D341Med (cell line): ENCODE data around the gene RTP5.
A peak's percentile ranks its signal among the peaks of the same experiment; 100 is the strongest.
"Not testable (repeated sequence)": the region's sequence is repeated elsewhere in the genome, so short reads cannot be mapped to it uniquely, and the experiment has no call there.

Source experiments
- DNase-seq: peaks from one replicate; pipeline ENCODE4 v3.0.0; 2012; ENCODE audit warnings: low spot score

RTP5 gene

GRCh38 chr2:241902357-241902991 is 32.9 kb downstream of the RTP5 start:
- DNase-seq = peak; percentile 26

GRCh38 chr2:241903121-241904010 is 33.8 kb downstream of the RTP5 start:
- peak; percentile 65 for DNase-seq

GRCh38 chr2:241904011-241904718 is 34.6 kb downstream of the RTP5 start:
- peak; percentile 27 for DNase-seq

DNA sequence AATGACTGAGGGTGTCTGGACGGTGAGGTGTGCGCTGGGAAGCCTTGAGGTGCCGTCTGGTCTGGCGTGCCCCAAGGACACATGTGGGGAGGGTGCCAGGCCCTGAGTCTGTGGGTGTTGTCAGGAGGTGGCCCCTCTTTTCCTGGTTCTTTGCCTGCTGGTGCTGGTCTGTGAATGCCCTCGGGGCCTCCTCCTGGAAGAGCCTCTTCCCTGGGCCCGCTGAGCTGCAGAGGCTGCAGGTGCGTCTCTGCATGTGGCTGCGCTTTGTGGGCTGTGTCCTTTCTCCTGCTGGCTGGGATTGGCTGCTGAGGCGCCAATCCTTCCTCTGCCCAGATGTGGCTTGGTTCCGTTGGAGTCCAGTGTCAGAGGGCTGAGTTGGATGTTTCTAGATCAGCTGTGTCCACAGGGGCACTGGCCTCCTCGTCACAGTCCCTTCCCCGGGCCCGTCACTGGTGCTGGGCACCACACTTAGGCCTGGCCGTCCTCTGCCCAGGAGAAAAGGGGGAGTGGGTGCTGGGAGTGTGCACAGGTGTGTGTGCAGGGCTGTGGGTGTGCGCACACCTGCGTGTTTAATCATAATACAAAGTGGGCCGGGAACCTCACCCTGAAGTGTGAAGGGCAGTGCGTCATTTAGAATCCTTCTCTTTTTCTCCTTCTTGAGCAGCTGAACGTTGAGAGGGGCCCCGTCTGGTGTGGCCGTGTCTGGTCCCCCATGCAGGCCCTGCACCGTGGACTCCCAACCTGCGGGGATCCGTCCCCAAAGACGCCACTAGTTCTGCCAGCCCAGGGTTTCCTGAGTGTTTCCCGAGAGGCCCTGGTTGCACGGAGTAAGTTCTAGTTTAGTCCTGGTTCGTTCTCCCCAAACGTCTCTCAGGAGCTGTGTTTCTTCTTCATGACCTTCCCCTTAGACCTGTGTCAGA is 35.5 kb downstream of the RTP5 start:
- DNase-seq = peak; percentile 21

- DNase-seq = peak; percentile 12
These were observed 36.3 kb downstream of the RTP5 start for GRCh38 chr2:241905716-241906377.

DNA sequence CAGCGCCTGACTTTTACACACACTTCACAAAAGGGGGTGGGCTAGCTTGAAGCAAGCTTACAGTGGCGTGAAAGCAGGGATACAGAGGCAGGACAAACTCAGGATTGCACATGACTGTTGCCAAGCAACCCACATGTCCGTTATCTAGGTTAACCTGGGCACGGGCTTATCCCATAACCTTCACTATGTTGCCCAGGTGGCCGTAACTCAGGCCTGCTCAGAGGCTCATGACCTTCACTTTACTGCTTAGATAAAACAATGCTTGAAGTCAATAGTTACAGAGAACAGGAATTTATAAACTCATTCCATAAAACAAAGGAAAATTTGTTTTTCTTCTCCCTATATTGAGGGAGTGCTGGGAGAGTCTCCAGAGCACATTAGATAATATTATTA is 36.8 kb downstream of the RTP5 start:
- DNase-seq = not testable (repeated sequence)

GRCh38 chr2:241906826-241907570 is 37.5 kb downstream of the RTP5 start:
- no peak for DNase-seq

DNA sequence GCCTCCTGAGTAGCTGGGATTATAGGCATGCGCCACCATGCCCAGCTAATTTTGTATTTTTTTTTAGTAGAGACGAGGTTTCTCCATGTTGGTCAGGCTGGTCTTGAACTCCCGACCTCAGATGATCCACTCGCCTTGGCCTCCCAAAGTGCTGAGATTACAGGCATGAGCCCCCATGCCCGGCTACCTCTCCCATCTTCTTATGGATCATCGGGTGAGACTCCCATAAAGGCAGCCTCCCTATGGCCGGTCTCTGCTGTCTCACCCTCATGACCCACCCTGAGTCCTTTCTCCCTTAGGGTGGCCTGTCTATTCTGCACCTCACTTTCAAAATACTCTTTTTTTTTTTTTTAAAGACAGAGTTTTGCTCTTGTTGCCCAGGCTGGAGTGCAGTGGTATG is 38.3 kb downstream of the RTP5 start:
- not testable (repeated sequence) for DNase-seq

- peak; percentile 6 for DNase-seq
These were observed 39.3 kb downstream of the RTP5 start for GRCh38 chr2:241908686-241909420.

DNA sequence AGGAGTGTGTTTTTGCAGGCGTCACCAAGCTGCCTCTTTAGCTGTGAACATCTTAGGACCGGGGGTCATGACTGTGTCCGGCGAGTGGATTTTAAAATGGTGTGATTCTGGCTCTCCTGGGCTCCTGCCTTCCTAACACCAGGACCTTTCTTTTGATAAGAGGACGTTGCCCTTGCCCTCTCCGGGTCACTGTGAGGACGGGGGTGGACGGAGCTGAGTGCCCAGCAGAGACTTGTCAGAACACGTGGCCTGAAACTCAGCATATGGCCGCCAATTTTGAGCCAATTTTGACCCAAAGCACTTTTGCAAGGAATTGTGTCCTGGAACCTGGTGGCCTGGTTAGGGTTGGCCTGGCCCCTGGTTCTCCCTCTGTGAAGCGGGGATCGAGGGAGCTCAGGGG is 40.2 kb downstream of the RTP5 start:
- peak; percentile 7 for DNase-seq

GRCh38 chr2:241910604-241911520 is 41.3 kb downstream of the RTP5 start:
- no peak for DNase-seq

DNA sequence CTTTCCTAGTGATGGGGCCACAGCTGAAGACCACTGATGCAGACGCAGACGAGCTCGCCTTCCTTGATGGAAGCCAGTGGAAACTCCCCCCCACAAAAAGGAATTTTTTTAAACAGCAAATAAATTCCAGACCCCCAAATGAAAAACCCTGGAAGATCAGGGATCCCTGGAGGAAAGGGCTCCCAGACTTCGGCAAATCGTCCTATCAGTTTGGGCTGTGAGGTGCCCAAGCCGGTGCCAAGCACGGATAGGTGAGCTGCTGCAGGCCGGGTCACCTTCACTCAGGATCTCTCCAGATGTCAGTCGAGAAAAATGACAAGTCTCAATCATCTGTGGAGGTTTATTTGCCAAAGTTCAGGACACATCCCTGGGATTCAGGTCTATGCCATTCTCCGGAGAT is 42.0 kb downstream of the RTP5 start:
- no peak for DNase-seq

GRCh38 chr2:241912021-241912555 is 42.6 kb downstream of the RTP5 start:
- no peak for DNase-seq

- DNase-seq = peak; percentile 6
These were observed 44.2 kb downstream of the RTP5 start for GRCh38 chr2:241913703-241914102.

GRCh38 chr2:241914542-241914941 is 45.0 kb downstream of the RTP5 start:
- peak; percentile 21 for DNase-seq

- not testable (repeated sequence) for DNase-seq
These were observed 52.1 kb downstream of the RTP5 start for GRCh38 chr2:241921631-241922030.

DNA sequence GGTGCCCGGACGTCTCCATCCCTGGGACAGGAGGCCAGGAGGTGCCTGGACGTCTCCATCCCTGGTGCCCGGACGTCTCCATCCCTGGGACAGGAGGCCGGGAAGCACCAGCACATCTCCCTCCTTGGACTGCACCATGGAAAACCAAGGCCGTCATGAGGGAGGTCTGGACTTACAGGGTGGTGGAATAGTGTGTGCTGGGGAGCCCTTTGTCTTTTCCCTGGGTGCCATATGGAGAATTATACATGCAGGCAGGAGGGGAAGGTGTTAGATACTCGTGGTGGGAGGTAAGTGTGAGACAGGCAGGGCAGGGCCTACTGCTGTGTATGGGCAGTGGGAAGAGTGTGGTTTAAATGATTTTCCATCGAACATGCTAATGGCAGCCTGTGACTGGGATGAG is 52.9 kb downstream of the RTP5 start:
- no peak for DNase-seq
